Measurements from ENCODE around the gene COA1. TPM values are rescaled to one million over a fixed set of nuclear protein-coding genes. Genes with fewer than 3 reads are reported as not detected.

The COA1 gene
- polyA plus RNA-seq, 2 of the 4 experiments (the other 2 are of a cell fraction): 57.5 to 91.4 TPM

DNA sequence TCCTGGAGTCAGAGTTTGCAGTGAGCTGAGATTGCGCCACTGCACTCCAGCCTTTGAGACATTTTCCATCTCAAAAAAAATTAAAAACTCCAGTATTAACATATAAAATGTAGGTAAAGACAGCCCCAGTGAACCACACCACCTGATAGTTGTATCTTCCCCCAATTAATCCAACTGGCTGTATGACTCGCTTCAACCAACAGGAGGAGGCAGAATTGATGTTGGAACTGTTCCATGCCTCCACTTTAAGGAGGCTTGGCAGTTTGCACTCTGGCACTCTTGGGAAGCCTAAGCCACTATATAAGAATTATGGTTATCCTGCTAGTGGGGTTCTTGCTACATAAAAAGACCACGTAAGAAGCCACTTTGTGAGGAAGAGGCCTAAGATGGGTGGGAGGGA, 73.7 kb downstream of the COA1 start:
- POLR2A ChIA-PET: no interaction called here
- Histone ChIP-seq H3K27ac (peak overlapping the region in 1 of 2 experiments; percentile 58; a peak in 3 of 6 replicates), H3K4me2 (0 out of 3 replicates have a peak overlapping the region, but pooled peaks have one; percentile 4), H3K4me3 (no peak overlapping the region), H3K9me3 (no peaks in the 10 kb centered on the region), H3K4me1 (peaks cover 70% of the 10 kb centered on the region)
- WGBS (ENCODE audit: missing lambda C conversion rate): 97% methylated on average over 3 of the region's 3 CpGs
- CTCF ChIA-PET: interaction anchor here (2.0 to 2.2 kb wide), 2 partner anchors 45 to 73 kb away, joined by 6 to 8 read pairs; partner anchors contain the start of gene STK17A
- FAIRE-seq: no peak
- ATAC-seq: no peak
- no peak for DNase-seq (ENCODE audit: low read depth in 1 of 2, low spot score in 1 of 2)
- TF ChIP-seq JUNB (IDR thresholded peaks at IDR 0.05) (no peak), FOSL2 (IDR thresholded peaks at IDR 0.05) (no peak), FOSL2 (CRISPR knock-in tag; IDR thresholded peaks at IDR 0.05) (no peak), E2F6 (IDR thresholded peaks at IDR 0.05; ENCODE audit: borderline replicate concordance, low read depth) (no peak), NR3C1 (IDR thresholded peaks at IDR 0.05) (no peak), EHF (CRISPR knock-in tag; IDR thresholded peaks at IDR 0.05) (no peak), SREBF2 (IDR thresholded peaks at IDR 0.05) (no peak), CEBPB (IDR thresholded peaks at IDR 0.05) (no peak)
- TF ChIP-seq, protein P1, sequence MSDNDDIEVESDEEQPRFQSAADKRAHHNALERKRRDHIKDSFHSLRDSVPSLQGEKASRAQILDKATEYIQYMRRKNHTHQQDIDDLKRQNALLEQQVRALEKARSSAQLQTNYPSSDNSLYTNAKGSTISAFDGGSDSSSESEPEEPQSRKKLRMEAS (IDR thresholded peaks at IDR 0.05): no peak

GRCh38 chr7:43653891-43654504, 75.3 kb downstream of the COA1 start:
- Histone ChIP-seq H3K27ac (peak overlapping the region in 1 of 2 experiments; percentile 69; a peak in 3 of 6 replicates), H3K4me3 (no peak overlapping the region), H3K4me1 (peaks cover 72% of the 10 kb centered on the region), H3K4me2 (no peak overlapping the region), H3K9me3 (no peaks in the 10 kb centered on the region)
- WGBS (ENCODE audit: missing lambda C conversion rate): 91% methylated on average over 4 of the region's 4 CpGs
- POLR2A ChIA-PET: no interaction called here
- FAIRE-seq (no peak), DNase-seq (ENCODE audit: low read depth in 1 of 2, low spot score in 1 of 2) (no peak), ATAC-seq (no peak)
- CTCF ChIA-PET: interaction anchor here (1.9 to 2.4 kb wide), 2 partner anchors 46 to 71 kb away, joined by 6 to 17 read pairs; partner anchors contain the start of gene STK17A
- TF ChIP-seq CBX2 (IDR thresholded peaks at IDR 0.05; ENCODE audit: borderline replicate concordance, low read depth): no peak
- TF ChIP-seq, protein P2, sequence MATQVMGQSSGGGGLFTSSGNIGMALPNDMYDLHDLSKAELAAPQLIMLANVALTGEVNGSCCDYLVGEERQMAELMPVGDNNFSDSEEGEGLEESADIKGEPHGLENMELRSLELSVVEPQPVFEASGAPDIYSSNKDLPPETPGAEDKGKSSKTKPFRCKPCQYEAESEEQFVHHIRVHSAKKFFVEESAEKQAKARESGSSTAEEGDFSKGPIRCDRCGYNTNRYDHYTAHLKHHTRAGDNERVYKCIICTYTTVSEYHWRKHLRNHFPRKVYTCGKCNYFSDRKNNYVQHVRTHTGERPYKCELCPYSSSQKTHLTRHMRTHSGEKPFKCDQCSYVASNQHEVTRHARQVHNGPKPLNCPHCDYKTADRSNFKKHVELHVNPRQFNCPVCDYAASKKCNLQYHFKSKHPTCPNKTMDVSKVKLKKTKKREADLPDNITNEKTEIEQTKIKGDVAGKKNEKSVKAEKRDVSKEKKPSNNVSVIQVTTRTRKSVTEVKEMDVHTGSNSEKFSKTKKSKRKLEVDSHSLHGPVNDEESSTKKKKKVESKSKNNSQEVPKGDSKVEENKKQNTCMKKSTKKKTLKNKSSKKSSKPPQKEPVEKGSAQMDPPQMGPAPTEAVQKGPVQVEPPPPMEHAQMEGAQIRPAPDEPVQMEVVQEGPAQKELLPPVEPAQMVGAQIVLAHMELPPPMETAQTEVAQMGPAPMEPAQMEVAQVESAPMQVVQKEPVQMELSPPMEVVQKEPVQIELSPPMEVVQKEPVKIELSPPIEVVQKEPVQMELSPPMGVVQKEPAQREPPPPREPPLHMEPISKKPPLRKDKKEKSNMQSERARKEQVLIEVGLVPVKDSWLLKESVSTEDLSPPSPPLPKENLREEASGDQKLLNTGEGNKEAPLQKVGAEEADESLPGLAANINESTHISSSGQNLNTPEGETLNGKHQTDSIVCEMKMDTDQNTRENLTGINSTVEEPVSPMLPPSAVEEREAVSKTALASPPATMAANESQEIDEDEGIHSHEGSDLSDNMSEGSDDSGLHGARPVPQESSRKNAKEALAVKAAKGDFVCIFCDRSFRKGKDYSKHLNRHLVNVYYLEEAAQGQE (IDR thresholded peaks at IDR 0.05): no peak
- TF ChIP-seq POLR2A (IDR thresholded peaks at IDR 0.05; ENCODE audit: low read length): no peak
- TF ChIP-seq MAZ (IDR thresholded peaks at IDR 0.05; ENCODE audit: borderline replicate concordance, low read depth, low read length): no peak
- TF ChIP-seq RARB (CRISPR knock-in tag; IDR thresholded peaks at IDR 0.05): no peak
- no peak for TF ChIP-seq RNF2 (IDR thresholded peaks at IDR 0.05; ENCODE audit: borderline replicate concordance, low read depth)
- TF ChIP-seq POLR2AphosphoS2 (conservative IDR thresholded peaks at IDR 0.05; ENCODE audit: low read length): no peak
- TF ChIP-seq CHD4 (IDR thresholded peaks at IDR 0.05; ENCODE audit: borderline replicate concordance): no peak
- no peak for TF ChIP-seq USF2 (IDR thresholded peaks at IDR 0.05)
- no peak for TF ChIP-seq ESRRA (IDR thresholded peaks at IDR 0.05; ENCODE audit: borderline replicate concordance, low read length)

Data from A549 (cell line).